Measurements from ENCODE around the gene NPL.

GRCh38 chr1:182863940-182864339, 74.4 kb downstream of the NPL start:
- TF ChIP-seq EP300 (IDR thresholded peaks at IDR 0.05; ENCODE audit: borderline replicate concordance in 1 of 2, low read depth in 1 of 2, low read length in 1 of 2) (no peak), CHD2 (IDR thresholded peaks at IDR 0.05; ENCODE audit: low read length, partially characterized antibody) (no peak), POLR2AphosphoS5 (IDR thresholded peaks at IDR 0.05; ENCODE audit: low read depth, low read length) (no peak), CTCF (IDR thresholded peaks at IDR 0.05) (no peak), SIN3A (IDR thresholded peaks at IDR 0.05; ENCODE audit: borderline replicate concordance, low read depth, low read length) (no peak), YY1 (IDR thresholded peaks at IDR 0.05; ENCODE audit: low read depth) (no peak), EZH2phosphoT487 (IDR thresholded peaks at IDR 0.05; ENCODE audit: borderline replicate concordance, low read depth) (no peak), USF2 (IDR thresholded peaks at IDR 0.05; ENCODE audit: borderline replicate concordance, low read depth, low read length) (no peak), FOSL2 (IDR thresholded peaks at IDR 0.05; ENCODE audit: borderline replicate concordance, low read depth) (no peak), GABPA (IDR thresholded peaks at IDR 0.05; ENCODE audit: low read depth) (no peak), JUND (IDR thresholded peaks at IDR 0.05) (no peak)
